Measurements from ENCODE around the gene SYNE1. TPM values are rescaled to one million over a fixed set of nuclear protein-coding genes. Genes with fewer than 3 reads are reported as not detected.
A peak's percentile ranks its signal among the peaks of the same experiment; 100 is the strongest.

Gene SYNE1
- total and polyA plus RNA-seq, 8 donors: 79.1 to 201 (median 104) TPM

DNA sequence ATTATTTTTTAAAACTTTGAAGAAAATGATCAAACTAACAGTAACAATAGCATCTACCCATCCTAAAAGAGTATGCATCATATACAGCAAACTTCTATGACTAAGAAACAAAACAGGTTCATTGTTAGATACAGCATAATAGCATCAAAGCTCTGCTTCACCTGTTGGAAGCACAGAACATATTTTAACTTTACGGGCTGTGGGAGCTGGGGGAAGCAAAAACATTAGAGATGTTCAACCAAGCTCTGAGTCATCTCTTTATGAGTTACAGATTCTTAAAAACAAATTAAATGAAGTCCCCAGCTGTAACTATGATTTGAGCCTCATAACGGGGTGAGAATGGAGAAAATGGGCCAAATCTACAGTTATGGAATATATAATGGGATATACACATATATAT is 63.4 kb downstream of the SYNE1 start:
- ATAC-seq: no peak
- H3K27ac ChIP-seq: no peak overlapping the region
- no peaks in the 10 kb centered on the region for H3K9me3 ChIP-seq
- DNase-seq: no peak
- H3K4me1 ChIP-seq: peaks cover 13 to 47% of the 10 kb centered on the region in 2 donors
- H3K27me3 ChIP-seq: no peaks in the 10 kb centered on the region
- H3K36me3 ChIP-seq: no peaks in the 10 kb centered on the region
- TF ChIP-seq, protein P1, sequence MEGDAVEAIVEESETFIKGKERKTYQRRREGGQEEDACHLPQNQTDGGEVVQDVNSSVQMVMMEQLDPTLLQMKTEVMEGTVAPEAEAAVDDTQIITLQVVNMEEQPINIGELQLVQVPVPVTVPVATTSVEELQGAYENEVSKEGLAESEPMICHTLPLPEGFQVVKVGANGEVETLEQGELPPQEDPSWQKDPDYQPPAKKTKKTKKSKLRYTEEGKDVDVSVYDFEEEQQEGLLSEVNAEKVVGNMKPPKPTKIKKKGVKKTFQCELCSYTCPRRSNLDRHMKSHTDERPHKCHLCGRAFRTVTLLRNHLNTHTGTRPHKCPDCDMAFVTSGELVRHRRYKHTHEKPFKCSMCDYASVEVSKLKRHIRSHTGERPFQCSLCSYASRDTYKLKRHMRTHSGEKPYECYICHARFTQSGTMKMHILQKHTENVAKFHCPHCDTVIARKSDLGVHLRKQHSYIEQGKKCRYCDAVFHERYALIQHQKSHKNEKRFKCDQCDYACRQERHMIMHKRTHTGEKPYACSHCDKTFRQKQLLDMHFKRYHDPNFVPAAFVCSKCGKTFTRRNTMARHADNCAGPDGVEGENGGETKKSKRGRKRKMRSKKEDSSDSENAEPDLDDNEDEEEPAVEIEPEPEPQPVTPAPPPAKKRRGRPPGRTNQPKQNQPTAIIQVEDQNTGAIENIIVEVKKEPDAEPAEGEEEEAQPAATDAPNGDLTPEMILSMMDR (IDR thresholded peaks at IDR 0.05): no peak
- no peak overlapping the region for H3K4me3 ChIP-seq
- intact Hi-C loops (cut with DNase I): no loop called here

GRCh38 chr6:152572338-152573088 is 64.6 kb downstream of the SYNE1 start:
- TF ChIP-seq, protein P1 (IDR thresholded peaks at IDR 0.05): no peak
- peak; percentile 59 for ATAC-seq
- H3K4me1 ChIP-seq: peaks cover 13 to 47% of the 10 kb centered on the region in 2 donors
- intact Hi-C loops (cut with DNase I): no loop called here
- H3K4me3 ChIP-seq: no peak overlapping the region
- DNase-seq: no peak
- no peaks in the 10 kb centered on the region for H3K9me3 ChIP-seq
- H3K27ac ChIP-seq: peak overlapping the region; percentile 44 to 56
- H3K27me3 ChIP-seq: no peaks in the 10 kb centered on the region
- H3K36me3 ChIP-seq: no peaks in the 10 kb centered on the region

DNA sequence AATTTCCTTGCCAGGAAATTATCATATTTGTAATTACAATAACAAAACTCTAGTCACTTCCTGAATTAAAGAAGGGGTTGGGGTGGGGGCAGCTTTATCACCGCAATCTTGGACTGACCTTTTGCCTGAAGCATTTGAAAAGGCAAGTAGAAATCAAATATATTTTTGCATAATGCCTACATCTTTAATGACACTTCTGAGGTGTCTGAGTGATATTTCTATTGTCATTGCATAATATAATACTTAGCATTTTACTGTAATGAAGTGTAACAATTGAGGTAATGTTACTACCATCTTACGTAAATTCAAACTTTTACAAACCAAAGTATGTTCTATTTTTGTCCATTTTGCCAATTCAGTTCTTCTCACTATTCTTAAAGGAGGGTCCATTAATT is 65.2 kb downstream of the SYNE1 start:
- Histone ChIP-seq H3K36me3 (no peaks in the 10 kb centered on the region), H3K4me1 (peaks cover 13 to 47% of the 10 kb centered on the region in 2 donors), H3K27ac (peak overlapping the region; percentile 44 to 56), H3K4me3 (no peak overlapping the region), H3K9me3 (no peaks in the 10 kb centered on the region), H3K27me3 (no peaks in the 10 kb centered on the region)
- ATAC-seq (peak; percentile 45), DNase-seq (no peak)
- intact Hi-C loops (cut with DNase I): no loop called here
- TF ChIP-seq, protein P1 (IDR thresholded peaks at IDR 0.05): no peak

DNA sequence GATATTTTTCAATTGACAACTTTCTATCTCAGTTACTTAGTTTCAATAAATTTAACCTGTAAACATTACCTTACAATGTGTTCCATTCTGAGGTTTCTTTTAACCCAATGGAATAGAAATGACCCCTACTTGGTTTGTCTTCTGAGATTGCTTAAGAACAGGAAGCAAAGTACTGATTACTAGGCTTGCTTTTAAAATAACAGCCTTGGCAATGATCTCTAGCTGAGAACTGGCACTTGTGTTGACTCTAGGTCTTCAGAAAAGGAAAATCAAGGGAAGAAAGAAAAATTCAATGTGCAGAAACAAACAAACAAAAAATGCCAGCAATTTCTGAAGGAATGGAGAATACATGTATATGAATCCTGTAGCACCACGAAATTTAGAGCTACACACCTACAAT is 66.1 kb downstream of the SYNE1 start:
- Histone ChIP-seq H3K27ac (peak overlapping the region in 1 of 2 donors; percentile 56), H3K4me3 (no peak overlapping the region), H3K27me3 (no peaks in the 10 kb centered on the region), H3K36me3 (no peaks in the 10 kb centered on the region), H3K4me1 (peaks cover 13 to 44% of the 10 kb centered on the region in 2 donors), H3K9me3 (no peaks in the 10 kb centered on the region)
- TF ChIP-seq, protein P1 (IDR thresholded peaks at IDR 0.05): no peak
- ATAC-seq (no peak), DNase-seq (no peak)
- intact Hi-C loops (cut with DNase I): no loop called here

DNA sequence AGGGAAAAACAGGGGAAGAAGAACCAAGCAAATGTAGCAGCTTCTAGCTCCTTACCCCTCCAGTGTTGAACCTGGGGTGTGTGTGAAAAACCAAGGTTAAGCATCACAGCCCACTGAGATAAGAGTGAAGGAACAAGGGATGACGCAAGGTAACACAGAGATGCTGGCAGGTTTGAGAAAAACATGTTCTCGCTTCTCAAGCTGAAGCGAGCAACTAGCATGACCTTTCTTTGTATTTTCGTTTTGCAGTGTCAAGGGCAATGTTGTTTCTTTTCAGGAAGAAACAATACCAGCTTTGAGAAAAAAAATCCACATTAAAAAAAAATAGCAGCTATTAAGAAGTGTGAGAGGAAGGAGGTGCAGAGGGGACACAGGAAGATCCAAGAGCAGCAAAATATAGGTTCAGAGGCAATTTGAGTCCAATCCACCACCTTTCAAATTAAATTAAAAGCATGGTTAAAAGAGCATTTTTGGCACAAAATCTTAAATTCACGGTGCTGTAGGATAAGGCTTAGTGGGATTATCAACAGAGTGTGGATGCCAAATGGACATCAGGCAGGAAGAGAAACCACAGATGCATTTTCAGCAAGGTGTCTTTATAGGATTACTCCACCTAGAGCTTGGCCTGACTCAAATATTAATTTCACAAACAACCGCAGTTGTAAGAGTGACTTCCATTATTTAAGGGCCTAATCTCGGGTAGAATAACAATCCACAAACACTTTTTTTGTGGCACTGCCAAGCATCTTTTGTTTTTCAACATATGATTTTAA is 70.9 kb downstream of the SYNE1 start:
- ATAC-seq (no peak), DNase-seq (no peak)
- Histone ChIP-seq H3K27ac (peak overlapping the region in 1 of 2 donors; percentile 9), H3K27me3 (no peaks in the 10 kb centered on the region), H3K4me1 (peaks cover 1 to 15% of the 10 kb centered on the region in 2 donors), H3K36me3 (no peaks in the 10 kb centered on the region), H3K4me3 (no peak overlapping the region), H3K9me3 (no peaks in the 10 kb centered on the region)
- intact Hi-C loops (cut with DNase I): no loop called here
- TF ChIP-seq, protein P1 (IDR thresholded peaks at IDR 0.05): no peak

Data from left lung (tissue), 10 donors.